ENCODE measurements around the gene NEAT1. TPM values are rescaled to one million over a fixed set of nuclear protein-coding genes. Genes with fewer than 3 reads are reported as not detected.

Gene NEAT1
- total and polyA plus RNA-seq, 9 donors: 15.6 to 203 (median 65.3) TPM

GRCh38 chr11:65434667-65435410 is 12.2 kb downstream of the NEAT1 start:
- peaks cover 4% of the 10 kb centered on the region for H3K4me1 ChIP-seq (ENCODE audit: control insufficient read depth, insufficient read depth, low read length)

GRCh38 chr11:65435411-65435931 is 12.9 kb downstream of the NEAT1 start:
- Histone ChIP-seq H3K27me3 (ENCODE audit: control insufficient read depth, insufficient read depth, low read length) (no peaks in the 10 kb centered on the region), H3K4me1 (ENCODE audit: control insufficient read depth, insufficient read depth, low read length) (no peaks in the 10 kb centered on the region), H3K36me3 (ENCODE audit: control insufficient read depth, insufficient read depth, low read length) (peaks cover 40% of the 10 kb centered on the region), H3K9me3 (replicated peaks; ENCODE audit: control insufficient read depth, low read depth, low read length) (no peaks in the 10 kb centered on the region), H3K27ac (ENCODE audit: low read length) (no peak overlapping the region), H3K4me3 (ENCODE audit: low read length) (no peak overlapping the region)
- DNase-seq: no peak
- whole genome bisulfite sequencing (ENCODE audit: insufficient coverage): 91% methylated on average over 7 of the region's 9 CpGs

More at GRCh38 chr11:65434667-65435410, 12.2 kb downstream of the NEAT1 start:
- Histone ChIP-seq H3K27ac (ENCODE audit: low read length) (no peak overlapping the region), H3K36me3 (ENCODE audit: control insufficient read depth, insufficient read depth, low read length) (peaks cover 41% of the 10 kb centered on the region), H3K4me3 (ENCODE audit: low read length) (no peak overlapping the region), H3K9me3 (replicated peaks; ENCODE audit: control insufficient read depth, low read depth, low read length) (no peaks in the 10 kb centered on the region), H3K27me3 (ENCODE audit: control insufficient read depth, insufficient read depth, low read length) (no peaks in the 10 kb centered on the region)
- DNase-seq: no peak
- WGBS (ENCODE audit: insufficient coverage): no CpG with 5 or more reads among the region's 5 CpGs

- H3K36me3 ChIP-seq (ENCODE audit: control insufficient read depth, insufficient read depth, low read length): peaks cover 41% of the 10 kb centered on the region
- H3K9me3 ChIP-seq (replicated peaks; ENCODE audit: control insufficient read depth, low read depth, low read length): no peaks in the 10 kb centered on the region
- H3K27me3 ChIP-seq (ENCODE audit: control insufficient read depth, insufficient read depth, low read length): no peaks in the 10 kb centered on the region
- H3K27ac ChIP-seq (ENCODE audit: low read length): no peak overlapping the region
- no peaks in the 10 kb centered on the region for H3K4me1 ChIP-seq (ENCODE audit: control insufficient read depth, insufficient read depth, low read length)
- WGBS (ENCODE audit: insufficient coverage): 93% methylated on average over 8 of the region's 8 CpGs
- DNase-seq: no peak
- H3K4me3 ChIP-seq (ENCODE audit: low read length): no peak overlapping the region
These were observed 13.4 kb downstream of the NEAT1 start for GRCh38 chr11:65435981-65436411.

GRCh38 chr11:65436412-65437032 is 13.9 kb downstream of the NEAT1 start:
- no peaks in the 10 kb centered on the region for H3K27me3 ChIP-seq (ENCODE audit: control insufficient read depth, insufficient read depth, low read length)
- H3K9me3 ChIP-seq (replicated peaks; ENCODE audit: control insufficient read depth, low read depth, low read length): no peaks in the 10 kb centered on the region
- H3K27ac ChIP-seq (ENCODE audit: low read length): no peak overlapping the region
- peaks cover 43% of the 10 kb centered on the region for H3K36me3 ChIP-seq (ENCODE audit: control insufficient read depth, insufficient read depth, low read length)
- 100% methylated on average over 1 of the region's 5 CpGs for WGBS (ENCODE audit: insufficient coverage)
- no peak for DNase-seq
- H3K4me1 ChIP-seq (ENCODE audit: control insufficient read depth, insufficient read depth, low read length): no peaks in the 10 kb centered on the region
- no peak overlapping the region for H3K4me3 ChIP-seq (ENCODE audit: low read length)

- Histone ChIP-seq H3K36me3 (ENCODE audit: control insufficient read depth, insufficient read depth, low read length) (peaks cover 50% of the 10 kb centered on the region), H3K9me3 (replicated peaks; ENCODE audit: control insufficient read depth, low read depth, low read length) (no peaks in the 10 kb centered on the region), H3K4me1 (ENCODE audit: control insufficient read depth, insufficient read depth, low read length) (peaks cover 5% of the 10 kb centered on the region), H3K27ac (ENCODE audit: low read length) (no peak overlapping the region), H3K27me3 (ENCODE audit: control insufficient read depth, insufficient read depth, low read length) (no peaks in the 10 kb centered on the region), H3K4me3 (ENCODE audit: low read length) (no peak overlapping the region)
- no peak for DNase-seq
- WGBS (ENCODE audit: insufficient coverage): 84% methylated on average over 13 of the region's 14 CpGs
These were observed 15.0 kb downstream of the NEAT1 start for GRCh38 chr11:65437436-65438227.

GRCh38 chr11:65438257-65439151 is 15.9 kb downstream of the NEAT1 start:
- Histone ChIP-seq H3K4me1 (ENCODE audit: control insufficient read depth, insufficient read depth, low read length) (peaks cover 6% of the 10 kb centered on the region), H3K4me3 (ENCODE audit: low read length) (no peak overlapping the region)
- WGBS (ENCODE audit: insufficient coverage): no CpG with 5 or more reads among the region's 9 CpGs

GRCh38 chr11:65439331-65440181 is 17.0 kb downstream of the NEAT1 start:
- peaks cover 17% of the 10 kb centered on the region for H3K4me1 ChIP-seq (ENCODE audit: control insufficient read depth, insufficient read depth, low read length)
- H3K9me3 ChIP-seq (replicated peaks; ENCODE audit: control insufficient read depth, low read depth, low read length): no peaks in the 10 kb centered on the region
- H3K27ac ChIP-seq (ENCODE audit: low read length): no peak overlapping the region
- H3K4me3 ChIP-seq (ENCODE audit: low read length): no peak overlapping the region
- WGBS (ENCODE audit: insufficient coverage): 83% methylated on average over 1 of the region's 7 CpGs
- peaks cover 59% of the 10 kb centered on the region for H3K36me3 ChIP-seq (ENCODE audit: control insufficient read depth, insufficient read depth, low read length)
- no peaks in the 10 kb centered on the region for H3K27me3 ChIP-seq (ENCODE audit: control insufficient read depth, insufficient read depth, low read length)
- DNase-seq: no peak

More at GRCh38 chr11:65438257-65439151, 15.9 kb downstream of the NEAT1 start:
- Histone ChIP-seq H3K36me3 (ENCODE audit: control insufficient read depth, insufficient read depth, low read length) (peaks cover 55% of the 10 kb centered on the region), H3K9me3 (replicated peaks; ENCODE audit: control insufficient read depth, low read depth, low read length) (no peaks in the 10 kb centered on the region), H3K27me3 (ENCODE audit: control insufficient read depth, insufficient read depth, low read length) (no peaks in the 10 kb centered on the region), H3K27ac (ENCODE audit: low read length) (no peak overlapping the region)
- no peak for DNase-seq

- peaks cover 20% of the 10 kb centered on the region for H3K4me1 ChIP-seq (ENCODE audit: control insufficient read depth, insufficient read depth, low read length)
- H3K36me3 ChIP-seq (ENCODE audit: control insufficient read depth, insufficient read depth, low read length): peaks cover 62% of the 10 kb centered on the region
- no peak overlapping the region for H3K27ac ChIP-seq (ENCODE audit: low read length)
- H3K9me3 ChIP-seq (replicated peaks; ENCODE audit: control insufficient read depth, low read depth, low read length): no peaks in the 10 kb centered on the region
- 81% methylated on average over 3 of the region's 8 CpGs for WGBS (ENCODE audit: insufficient coverage)
- H3K27me3 ChIP-seq (ENCODE audit: control insufficient read depth, insufficient read depth, low read length): no peaks in the 10 kb centered on the region
- no peak for DNase-seq
- no peak overlapping the region for H3K4me3 ChIP-seq (ENCODE audit: low read length)
These were observed 18.4 kb downstream of the NEAT1 start for GRCh38 chr11:65440831-65441499.
